ENCODE data around the gene GNAL. TPM values are rescaled to one million over a fixed set of nuclear protein-coding genes. Genes with fewer than 3 reads are reported as not detected.

Gene GNAL
- total and polyA plus RNA-seq, 2 experiments from 2014 or later = 7.5 to 21.6 TPM

DNA sequence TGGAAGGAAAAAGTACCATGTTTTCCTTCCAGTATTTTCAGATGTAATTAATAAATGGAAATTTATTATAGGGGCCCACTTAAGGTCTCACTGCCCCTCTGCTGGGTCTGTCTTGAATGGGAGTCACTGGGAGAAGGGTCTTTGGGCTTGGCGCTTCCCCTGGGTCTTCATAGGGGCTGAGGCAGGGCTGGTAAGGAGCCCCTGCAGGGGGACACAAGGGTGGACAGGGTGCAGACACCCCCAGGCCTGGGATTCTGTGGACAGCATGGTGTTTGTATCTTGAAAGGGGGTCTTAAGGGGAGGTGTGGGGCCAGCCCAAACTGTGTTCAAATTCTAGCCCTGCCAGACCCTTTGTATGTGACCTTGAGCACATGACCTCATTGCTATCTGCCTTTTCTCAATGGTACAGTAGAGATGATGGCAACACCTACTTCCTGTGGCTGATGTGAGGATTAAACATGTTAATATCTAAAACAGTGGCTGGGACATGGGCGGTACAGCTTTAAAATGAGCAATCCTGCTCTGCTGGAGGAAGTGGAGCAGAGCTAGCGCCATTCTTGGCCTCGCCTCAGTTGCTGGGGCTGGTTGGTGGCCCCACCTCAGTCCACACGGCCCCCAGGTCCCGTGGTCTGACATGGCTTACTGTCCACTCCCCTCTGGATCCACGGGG lies 71.6 kb downstream of the GNAL start:
- DNase-seq (ENCODE audit: low spot score) (no peak), ATAC-seq (no peak)
- Mint-ChIP-seq H3K9me3 (no peaks in the 10 kb centered on the region), H3K36me3 (ENCODE audit: low read depth) (no peaks in the 10 kb centered on the region; the same call in 2 of the 3 replicates), H3K27ac (0 out of 2 replicates have a peak overlapping the region, but pooled peaks have one; percentile 94), H3K4me1 (peaks cover 18% of the 10 kb centered on the region), H3K4me3 (no peak overlapping the region), H3K27me3 (ENCODE audit: insufficient read depth, low read depth, poor library complexity) (peaks cover 7% of the 10 kb centered on the region)
- no peaks in the 10 kb centered on the region for H3K36me3 ChIP-seq (ENCODE audit: insufficient read depth)
- peaks cover 9% of the 10 kb centered on the region for H3K4me1 ChIP-seq (ENCODE audit: insufficient read depth)
- no peaks in the 10 kb centered on the region; the same call in 1 of the 2 replicates for H3K9me2 ChIP-seq (ENCODE audit: insufficient read depth)
- no peaks in the 10 kb centered on the region for H3K27me3 ChIP-seq (ENCODE audit: insufficient read depth)
- no peak overlapping the region for H2AFZ ChIP-seq
- no peak overlapping the region for H3K4me3 ChIP-seq
- TF ChIP-seq ETS1 (IDR thresholded peaks at IDR 0.05) (no peak), POLR2AphosphoS5 (IDR thresholded peaks at IDR 0.05; ENCODE audit: low read depth) (no peak), ZNF114 (CRISPR knock-in tag; IDR thresholded peaks at IDR 0.05) (no peak)
- no peaks in the 10 kb centered on the region for H4K20me1 ChIP-seq (replicated peaks; ENCODE audit: insufficient read depth)
- no peak overlapping the region for H3K27ac ChIP-seq (ENCODE audit: low read depth)
- H3K4me2 ChIP-seq = no peak overlapping the region
- no peaks in the 10 kb centered on the region for H3K79me2 ChIP-seq (replicated peaks; ENCODE audit: insufficient read depth)
- no peaks in the 10 kb centered on the region for H3F3A ChIP-seq (replicated peaks; ENCODE audit: low read depth)

- no peak overlapping the region for H3K27ac ChIP-seq (ENCODE audit: low read depth)
- peaks cover 7% of the 10 kb centered on the region for H3K27me3 Mint-ChIP-seq (ENCODE audit: insufficient read depth, low read depth, poor library complexity)
- peak; percentile 89 for ATAC-seq
- no peaks in the 10 kb centered on the region for H3K27me3 ChIP-seq (ENCODE audit: insufficient read depth)
- no peaks in the 10 kb centered on the region for H3K9me3 Mint-ChIP-seq
- H3K4me1 Mint-ChIP-seq = peaks cover 27% of the 10 kb centered on the region
- no peak overlapping the region for H3K4me3 ChIP-seq
- no peak overlapping the region for H3K4me2 ChIP-seq
- peaks cover 18% of the 10 kb centered on the region for H3K4me1 ChIP-seq (ENCODE audit: insufficient read depth)
- no peaks in the 10 kb centered on the region for H4K20me1 ChIP-seq (replicated peaks; ENCODE audit: insufficient read depth)
- H3K9me2 ChIP-seq (ENCODE audit: insufficient read depth) = no peaks in the 10 kb centered on the region; the same call in 1 of the 2 replicates
- DNase-seq (ENCODE audit: low spot score) = peak; percentile 68
- H3K4me3 Mint-ChIP-seq = no peak overlapping the region; the same call in 2 of the 3 replicates
- no peaks in the 10 kb centered on the region for H3K36me3 ChIP-seq (ENCODE audit: insufficient read depth)
- H3K36me3 Mint-ChIP-seq (ENCODE audit: low read depth) = no peaks in the 10 kb centered on the region; the same call in 2 of the 3 replicates
- H3F3A ChIP-seq (replicated peaks; ENCODE audit: low read depth) = no peaks in the 10 kb centered on the region
- H3K27ac Mint-ChIP-seq = peak overlapping the region; percentile 94
- no peaks in the 10 kb centered on the region for H3K79me2 ChIP-seq (replicated peaks; ENCODE audit: insufficient read depth)
- H2AFZ ChIP-seq = no peak overlapping the region
- TF ChIP-seq ZNF331 (CRISPR knock-in tag; IDR thresholded peaks at IDR 0.05; ENCODE audit: low read depth) (no peak), EZH2phosphoT487 (IDR thresholded peaks at IDR 0.05; ENCODE audit: unreplicated experiment) (no peak), ZNF462 (CRISPR knock-in tag; IDR thresholded peaks at IDR 0.05) (no peak), REST (IDR thresholded peaks at IDR 0.05; ENCODE audit: unreplicated experiment) (no peak)
- TF ChIP-seq, protein P1, sequence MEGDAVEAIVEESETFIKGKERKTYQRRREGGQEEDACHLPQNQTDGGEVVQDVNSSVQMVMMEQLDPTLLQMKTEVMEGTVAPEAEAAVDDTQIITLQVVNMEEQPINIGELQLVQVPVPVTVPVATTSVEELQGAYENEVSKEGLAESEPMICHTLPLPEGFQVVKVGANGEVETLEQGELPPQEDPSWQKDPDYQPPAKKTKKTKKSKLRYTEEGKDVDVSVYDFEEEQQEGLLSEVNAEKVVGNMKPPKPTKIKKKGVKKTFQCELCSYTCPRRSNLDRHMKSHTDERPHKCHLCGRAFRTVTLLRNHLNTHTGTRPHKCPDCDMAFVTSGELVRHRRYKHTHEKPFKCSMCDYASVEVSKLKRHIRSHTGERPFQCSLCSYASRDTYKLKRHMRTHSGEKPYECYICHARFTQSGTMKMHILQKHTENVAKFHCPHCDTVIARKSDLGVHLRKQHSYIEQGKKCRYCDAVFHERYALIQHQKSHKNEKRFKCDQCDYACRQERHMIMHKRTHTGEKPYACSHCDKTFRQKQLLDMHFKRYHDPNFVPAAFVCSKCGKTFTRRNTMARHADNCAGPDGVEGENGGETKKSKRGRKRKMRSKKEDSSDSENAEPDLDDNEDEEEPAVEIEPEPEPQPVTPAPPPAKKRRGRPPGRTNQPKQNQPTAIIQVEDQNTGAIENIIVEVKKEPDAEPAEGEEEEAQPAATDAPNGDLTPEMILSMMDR (conservative IDR thresholded peaks at IDR 0.05; ENCODE audit: low read depth in 2 of 2) = peak; percentile 43 to 66
Measured at GRCh38 chr18:11761553-11761952, 72.5 kb downstream of the GNAL start.

Data from GM23338 (cell line).